A549 (cell line): ENCODE measurements around the gene HOXC12. TPM values are rescaled to one million over a fixed set of nuclear protein-coding genes. Genes with fewer than 3 reads are reported as not detected.

ENCODE experiments used
- ATAC-seq, 2 experiments: fragments of 200-7000 bp in 1 of 2; fragments of >200 bp in 1 of 2; cut with Nextera tagmentation in 1 of 2; cut with Tn5 transposase in 1 of 2; 3 replicates each; pipeline versions ENCODE4 v1.8.0 to v1.9.1; 2018 to 2020; ENCODE audit warnings: mild to moderate bottlenecking in 1 of 2, moderate library complexity in 1 of 2
- CTCF ChIA-PET: fragments of 300-600 bp; sonication (Branson Sonifier 250); formaldehyde crosslinking; extraction: SDS; loops from one replicate; lab custom pipeline; 2021; ENCODE audit warnings: antibody characterized with exemption, inconsistent platforms; lab: Yijun Ruan, JAX
- POLR2A ChIA-PET: fragments of 350-600 bp; formaldehyde crosslinking; extraction: SDS; loops from one replicate; lab custom pipeline; 2021; ENCODE audit warnings: antibody characterized with exemption, inconsistent platforms; lab: Yijun Ruan, JAX
- DNase-seq, 2 experiments: peaks; one replicate each; pipeline versions ENCODE4 v3.0.0 to v3.0.0-alpha.2; 2011 to 2016; ENCODE audit warnings: low read depth in 1 of 2, low spot score in 1 of 2
- FAIRE-seq: peaks from 2 replicates; lab custom pipeline; 2011; peaks lifted over from hg19 to GRCh38; lab: Jason Lieb, UNC
- H3K27ac ChIP-seq, 2 experiments: fragments of >200 bp; sonication (Bioruptor Twin); formaldehyde crosslinking; 3 replicates each; pipeline ENCODE4 v1.5.1; 2016 to 2017
- H3K4me1 ChIP-seq: fragments of >200 bp; sonication (Bioruptor Twin); formaldehyde crosslinking; 3 replicates; pipeline ENCODE4 v1.6.1; 2016
- H3K4me2 ChIP-seq: fragments of >200 bp; sonication (Bioruptor Twin); formaldehyde crosslinking; 3 replicates; pipeline ENCODE4 v1.6.1; 2016
- H3K4me3 ChIP-seq: fragments of >200 bp; sonication (Bioruptor Twin); formaldehyde crosslinking; 3 replicates; pipeline ENCODE4 v1.5.1; 2016
- H3K9me3 ChIP-seq: fragments of >200 bp; sonication (Bioruptor Twin); formaldehyde crosslinking; 3 replicates; pipeline ENCODE4 v1.6.1; 2016
- ATOH8 ChIP-seq: fragments of 250-450 bp; sonication (Bioruptor Pico); IDR thresholded peaks from 2 replicates; pipeline ENCODE4 v1.5.0; 2020; ENCODE audit warnings: low read depth, mild to moderate bottlenecking, moderate library complexity
- BCL3 ChIP-seq: fragments of >200 bp; sonication (Bioruptor Twin); formaldehyde crosslinking; IDR thresholded peaks from 3 replicates; pipeline ENCODE4 v1.6.1; 2016
- CBX8 ChIP-seq: fragments of 200-600 bp; sonication (generic); IDR thresholded peaks from 2 replicates; pipeline ENCODE4 v1.6.1; 2016
- CTCF ChIP-seq: fragments of >200 bp; sonication (Bioruptor Twin); formaldehyde crosslinking; IDR thresholded peaks from 3 replicates; pipeline ENCODE4 v1.5.1; 2016
- EHF ChIP-seq: fragments of 250-450 bp; sonication (Bioruptor Pico); IDR thresholded peaks from 2 replicates; pipeline ENCODE4 v1.5.0; 2020; ENCODE audit warnings: mild to moderate bottlenecking
- ELK1 ChIP-seq: fragments of 150-350 bp; IDR thresholded peaks from 2 replicates; pipeline ENCODE4 v1.6.1; 2014; ENCODE audit warnings: low read depth, mild to moderate bottlenecking, low read length
- FOXS1 ChIP-seq: fragments of 250-450 bp; sonication (Bioruptor Pico); IDR thresholded peaks from 2 replicates; pipeline ENCODE4 v1.5.0; 2020; ENCODE audit warnings: mild to moderate bottlenecking, moderate library complexity
- HMGXB4 ChIP-seq: fragments of 250-450 bp; sonication (Bioruptor Pico); IDR thresholded peaks from 2 replicates; pipeline ENCODE4 v1.5.0; 2021; ENCODE audit warnings: mild to moderate bottlenecking, moderate library complexity, borderline replicate concordance
- JUN ChIP-seq, 2 experiments: fragments of >200 bp; sonication (Bioruptor Twin); formaldehyde crosslinking; IDR thresholded peaks; 2 replicates in 1 of 2; 3 replicates in 1 of 2; pipeline ENCODE4 v1.6.1; 2016 to 2017
- RARB ChIP-seq: fragments of 250-450 bp; sonication (Bioruptor Pico); IDR thresholded peaks from 2 replicates; pipeline ENCODE4 v1.8.0; 2021; ENCODE audit warnings: mild to moderate bottlenecking, moderate library complexity
- RNF2 ChIP-seq: fragments of 200-600 bp; sonication (generic); IDR thresholded peaks from 2 replicates; pipeline ENCODE4 v1.6.1; 2016; ENCODE audit warnings: low read depth, mild to moderate bottlenecking, antibody characterized with exemption, moderate library complexity, borderline replicate concordance
- USF2 ChIP-seq: fragments of 450-650 bp; IDR thresholded peaks from 2 replicates; pipeline ENCODE4 v1.6.1; 2014; ENCODE audit warnings: antibody characterized with exemption
- WGBS: methylation state at CpG from one replicate; pipeline ENCODE4 v1.1.6; 2017; ENCODE audit errors: missing lambda C conversion rate; 5-methylcytosine and 5-hydroxymethylcytosine counted together
- polyA plus RNA-seq, 4 experiments: library from polyadenylated mRNA; depleted of rRNA in 3 of 4; stranded (reverse); fragments of >200 nt; fragmentation: RNase III in 1 of 4; extraction: RNeasy Plus Mini Kit Qiagen cat#74134 plus additional on column Dnase treatment in 1 of 4; gene quantifications; 2 replicates in 3 of 4; 3 replicates in 1 of 4; pipeline ENCODE4 v1.2.3, GENCODE V29; 2011 to 2017

The HOXC12 gene
- polyA plus RNA-seq, 2 of the 4 experiments (the other 2 are of a cell fraction) = not detected

GRCh38 chr12:53990311-53991076 lies 35.8 kb downstream of the HOXC12 start:
- H3K4me2 ChIP-seq = peak overlapping the region; percentile 87
- no peak for FAIRE-seq
- CTCF ChIA-PET = interaction anchor here (0.6 to 28.7 kb wide), 24 partner anchors 9 to 304 kb away, joined by 3 to 1074 read pairs (median 6); partner anchors contain the start of genes HOXC5, HOXC8, HOXC9 and SMUG1

GRCh38 chr12:53991077-53991460 lies 36.4 kb downstream of the HOXC12 start:
- no peak for ATAC-seq
- Histone ChIP-seq H3K27ac (peak overlapping the region in 1 of 2 experiments; percentile 20; a peak in 1 of 6 replicates), H3K4me1 (peaks cover 22% of the 10 kb centered on the region), H3K4me2 (no peak overlapping the region), H3K9me3 (no peaks in the 10 kb centered on the region), H3K4me3 (no peak overlapping the region)
- WGBS = 49% methylated on average over 8 of the region's 8 CpGs
- no peak for FAIRE-seq
- TF ChIP-seq FOXS1 (CRISPR knock-in tag) (no peak), USF2 (no peak), JUN (IDR thresholded peaks at IDR 0.05) (no peak), ELK1 (no peak), CBX8 (no peak), CTCF (no peak), HMGXB4 (CRISPR knock-in tag) (no peak), RARB (no peak)
- DNase-seq = no peak
- ChIA-PET CTCF (interaction anchor here (0.7 to 28.7 kb wide), 25 partner anchors 9 to 303 kb away, joined by 3 to 1074 read pairs (median 5); partner anchors contain the start of genes HOXC5, HOXC8, HOXC9 and SMUG1), POLR2A (interaction anchor here (1.3 to 1.7 kb wide), 2 partner anchors 9 to 26 kb away, joined by 4 to 5 read pairs; partner anchors contain the start of gene HOXC9)

More at GRCh38 chr12:53990311-53991076, 35.8 kb downstream of the HOXC12 start:
- no peak for TF ChIP-seq BCL3
- TF ChIP-seq ATOH8 (CRISPR knock-in tag) = no peak
- TF ChIP-seq RNF2 = no peak
- no peak for TF ChIP-seq EHF (CRISPR knock-in tag)
- H3K9me3 ChIP-seq = no peaks in the 10 kb centered on the region
- peak overlapping the region in 1 of 2 experiments; percentile 11; a peak in 1 of 6 replicates for H3K27ac ChIP-seq
- H3K4me3 ChIP-seq = no peak overlapping the region
- 63% methylated on average over 27 of the region's 27 CpGs for WGBS
- H3K4me1 ChIP-seq = peaks cover 24% of the 10 kb centered on the region
- DNase-seq (no peak), ATAC-seq (no peak)
- POLR2A ChIA-PET = interaction anchor here (0.5 to 1.7 kb wide), 3 partner anchors 9 to 27 kb away, joined by 3 to 5 read pairs (median 4); partner anchors contain the start of genes HOXC8 and HOXC9
